Stimulated activated CD4-positive, alpha-beta T cell treated with anti-CD3 and anti-CD28 coated beads, Interleukin-4, amount 100 ng/mL, for 48 hours (primary cell): ENCODE data around the gene DAB2.
A peak's percentile ranks its signal among the peaks of the same experiment; 100 is the strongest.

Experiments
- DNase-seq, 2 donors: peaks; one replicate each; pipeline ENCODE4 v3.0.0-alpha.2; 2020; ENCODE audit warnings: low read depth in 2 of 2

The DAB2 gene

GRCh38 chr5:39381376-39381775 is 43.4 kb downstream of the DAB2 start:
- no peak for DNase-seq

GRCh38 chr5:39379693-39380092 is 45.1 kb downstream of the DAB2 start:
- DNase-seq = no peak

- DNase-seq = no peak
These were observed 47.2 kb downstream of the DAB2 start for GRCh38 chr5:39377613-39378012.

GRCh38 chr5:39376293-39376714 is 48.5 kb downstream of the DAB2 start:
- peak; percentile 2 to 23 for DNase-seq

GRCh38 chr5:39373791-39374190 is 51.0 kb downstream of the DAB2 start:
- no peak for DNase-seq

GRCh38 chr5:39371367-39371635 is 53.5 kb downstream of the DAB2 start:
- no peak for DNase-seq

- no peak for DNase-seq
These were observed 54.0 kb downstream of the DAB2 start for GRCh38 chr5:39370555-39371366.

GRCh38 chr5:39369123-39369815 is 55.5 kb downstream of the DAB2 start:
- no peak for DNase-seq

- no peak for DNase-seq
These were observed 56.7 kb downstream of the DAB2 start for GRCh38 chr5:39368116-39368515.

- no peak for DNase-seq
These were observed 57.1 kb downstream of the DAB2 start for GRCh38 chr5:39367711-39368110.

- no peak for DNase-seq
These were observed 60.4 kb downstream of the DAB2 start, which contains the start of gene C9 for GRCh38 chr5:39364367-39364766. Gene C9, minus strand, starts transcription at chr5:39364495. Its CDS starts 31 bp downstream, at chr5:39364464.

- DNase-seq = no peak
These were observed 61.6 kb downstream of the DAB2 start for GRCh38 chr5:39363217-39363616.

GRCh38 chr5:39362646-39363045 is 62.1 kb downstream of the DAB2 start:
- no peak for DNase-seq

- DNase-seq = no peak
These were observed 63.5 kb downstream of the DAB2 start for GRCh38 chr5:39361306-39361705.

- DNase-seq = no peak
These were observed 64.2 kb downstream of the DAB2 start for GRCh38 chr5:39360471-39361111.

- no peak for DNase-seq
These were observed 68.5 kb downstream of the DAB2 start for GRCh38 chr5:39356263-39356662.

- DNase-seq = no peak
These were observed 69.5 kb downstream of the DAB2 start for GRCh38 chr5:39355324-39355723.

GRCh38 chr5:39353717-39354399 is 70.9 kb downstream of the DAB2 start:
- no peak for DNase-seq

- no peak for DNase-seq
These were observed 71.8 kb downstream of the DAB2 start for GRCh38 chr5:39352951-39353350.

GRCh38 chr5:39352170-39352569 is 72.6 kb downstream of the DAB2 start:
- no peak for DNase-seq

GRCh38 chr5:39349484-39349883 is 75.3 kb downstream of the DAB2 start:
- DNase-seq = no peak

- no peak for DNase-seq
These were observed 82.3 kb downstream of the DAB2 start for GRCh38 chr5:39342460-39342859.
